Measurements from ENCODE around the gene NCL. TPM values are rescaled to one million over a fixed set of nuclear protein-coding genes. Genes with fewer than 3 reads are reported as not detected.

The NCL gene
- total and polyA plus RNA-seq, 2 of the 4 experiments (the other 2 are of a cell fraction), result 267 to 289 TPM

DNA sequence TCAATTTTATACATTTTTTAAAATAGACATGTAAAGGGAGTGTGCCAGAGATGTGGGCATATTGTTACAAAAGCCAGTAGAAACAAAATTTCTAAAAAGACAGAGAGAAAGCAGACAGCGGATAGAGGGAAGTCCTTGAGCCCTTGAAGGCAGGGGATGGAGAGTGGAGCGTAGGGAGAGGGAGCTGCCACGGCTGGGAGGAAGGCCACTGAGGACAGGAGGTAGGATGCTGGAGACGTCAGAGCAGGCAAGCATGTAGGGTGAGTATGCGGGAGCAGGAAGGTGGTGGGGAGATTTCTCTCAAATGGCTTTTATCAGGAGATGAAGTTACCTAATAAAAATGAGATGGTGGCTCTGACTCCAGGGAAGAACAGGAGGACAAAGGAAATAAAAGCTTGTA lies 24.0 kb upstream of the NCL start:
- H3K27me3 ChIP-seq (ENCODE audit: control insufficient read depth, insufficient read depth, low read length), result peaks cover 5% of the 10 kb centered on the region; the same call in 1 of the 2 replicates
- no peaks in the 10 kb centered on the region for H4K20me1 ChIP-seq (ENCODE audit: insufficient read depth, low read length)
- no peaks in the 10 kb centered on the region for H3K4me1 ChIP-seq (ENCODE audit: control insufficient read depth, insufficient read depth, low read length)
- no peak overlapping the region for H4K5ac ChIP-seq (ENCODE audit: low read depth, low read length)
- no peak overlapping the region for H2BK120ac ChIP-seq (ENCODE audit: low read depth, low read length)
- no peak overlapping the region for H2AK5ac ChIP-seq (ENCODE audit: low read depth, low read length)
- no peak overlapping the region for H3K4me3 ChIP-seq (ENCODE audit: insufficient read depth, low read depth, low read length)
- H3K23ac ChIP-seq (ENCODE audit: low read depth, low read length), result no peak overlapping the region
- TF ChIP-seq BHLHE40 (IDR thresholded peaks at IDR 0.05; ENCODE audit: low read depth, low read length) (no peak), RAD21 (IDR thresholded peaks at IDR 0.05; ENCODE audit: low read length) (no peak), RCOR1 (IDR thresholded peaks at IDR 0.05; ENCODE audit: insufficient replicate concordance, low read length) (no peak), ELK1 (IDR thresholded peaks at IDR 0.05; ENCODE audit: borderline replicate concordance, low read depth, low read length) (no peak), SMC3 (IDR thresholded peaks at IDR 0.05; ENCODE audit: low read depth, low read length) (no peak), CEBPB (IDR thresholded peaks at IDR 0.05; ENCODE audit: low read depth, low read length) (no peak), MAZ (IDR thresholded peaks at IDR 0.05; ENCODE audit: borderline replicate concordance, low read depth, low read length) (no peak), NFE2L2 (IDR thresholded peaks at IDR 0.05; ENCODE audit: low read depth, low read length) (no peak), FOS (IDR thresholded peaks at IDR 0.05; ENCODE audit: low read depth, low read length) (no peak)
- no peak overlapping the region for H3K27ac ChIP-seq (ENCODE audit: insufficient read depth, low read length)
- H3K9me3 ChIP-seq (ENCODE audit: control insufficient read depth, insufficient read depth, low read length), result no peaks in the 10 kb centered on the region
- DNase-seq, result no peak
- no peak overlapping the region for H3K9ac ChIP-seq (ENCODE audit: low read depth, low read length)
- H2AFZ ChIP-seq (replicated peaks; ENCODE audit: low read length, poor library complexity), result no peak overlapping the region
- H3K9me1 ChIP-seq (ENCODE audit: insufficient read depth, low read length), result no peaks in the 10 kb centered on the region
- no peak overlapping the region for H2BK15ac ChIP-seq (ENCODE audit: low read depth, low read length)
- no peaks in the 10 kb centered on the region for H3K36me3 ChIP-seq (ENCODE audit: control insufficient read depth, insufficient read depth, low read length)
- POLR2A ChIA-PET (ENCODE audit: unreplicated experiment), result no interaction called here
- no peak overlapping the region for H3K4ac ChIP-seq (ENCODE audit: low read depth, low read length)
- CTCF ChIA-PET, result interaction anchor here (0.5 kb wide), 1 partner anchor 1855 kb away, joined by 5 read pairs; no protein-coding TSS in a partner anchor
- intact Hi-C loops (cut with micrococcal nuclease) (loop anchor here (10.0 kb wide), 1 partner anchor 824 kb away; no protein-coding TSS in a partner anchor), dilution Hi-C loops (cut with HindIII; ENCODE audit: low sequenced_read_pairs, unreplicated experiment) (no loop called here), in situ Hi-C loops (cut with MboI; ENCODE audit: low sequenced_read_pairs) (no loop called here)
- no peak overlapping the region for H3K4me2 ChIP-seq (ENCODE audit: low read depth, low read length)
- H4K8ac ChIP-seq (ENCODE audit: low read depth in 2 of 2, low read length in 2 of 2), result no peak overlapping the region
- no peak overlapping the region for H3K18ac ChIP-seq (ENCODE audit: low read depth, low read length)
- H4K91ac ChIP-seq (ENCODE audit: insufficient read depth, low read depth, low read length), result no peak overlapping the region
- ATAC-seq (ENCODE audit: low read depth), result no peak
- no peak overlapping the region for H2BK20ac ChIP-seq (ENCODE audit: low read depth, low read length)
- H3K14ac ChIP-seq (replicated peaks; ENCODE audit: low read depth, low read length), result no peak overlapping the region
- BruUV-seq (replicated peaks), result no TSS peak
- H3K56ac ChIP-seq (ENCODE audit: extremely low read depth, insufficient read depth, low read length), result no peak overlapping the region
- H3K79me1 ChIP-seq (ENCODE audit: low read depth in 1 of 2, low read length in 2 of 2), result no peaks in the 10 kb centered on the region
- H2AK9ac ChIP-seq (replicated peaks; ENCODE audit: low read depth, low read length, poor library complexity), result no peak overlapping the region
- 84% methylated on average over 5 of the region's 5 CpGs; no CpG with 5 or more reads in 1 of the 2 experiments for WGBS, 2 experiments (ENCODE audit: extremely low coverage in 2 of 2, insufficient read length in 1 of 2)
- no peak overlapping the region for H2BK5ac ChIP-seq (ENCODE audit: low read depth, low read length, poor library complexity, severe bottlenecking)
